HG02852 (cell line): Measurements from ENCODE around the gene PPT2.

ENCODE experiments used
- ATAC-seq: cut with Tn5 transposase; IDR thresholded peaks from one replicate; pipeline ENCODE4 v1.9.1; 2021; ENCODE audit warnings: mild to moderate bottlenecking, moderate library complexity; ENCODE audit not compliant: unreplicated experiment

PPT2 gene

GRCh38 chr6:32153564-32154513 lies at the start of gene PPT2:
Gene PPT2, plus strand, starts transcription at chr6:32154141. Its CDS starts 454 bp downstream, at chr6:32154595.
- ATAC-seq, result no peak

DNA sequence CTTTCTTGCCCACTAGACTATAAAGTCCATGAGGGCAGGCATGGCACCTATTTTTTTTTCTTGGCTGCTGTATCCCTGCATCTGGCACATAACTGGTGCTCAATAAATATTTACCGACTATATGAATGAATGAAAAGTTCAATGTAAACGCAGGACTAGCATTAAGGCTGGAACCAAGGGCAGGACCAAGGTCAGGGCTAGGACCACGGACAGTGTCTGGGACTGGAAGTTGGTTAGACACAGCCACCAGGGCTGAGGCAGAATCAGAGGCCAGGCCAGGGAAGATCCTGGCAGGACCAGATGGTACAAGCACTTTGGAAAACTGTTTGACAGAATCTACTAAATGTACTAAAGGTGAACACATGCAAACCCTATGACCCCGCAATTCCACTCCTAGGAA lies 48.5 kb upstream of the PPT2 start:
- no peak for ATAC-seq

DNA sequence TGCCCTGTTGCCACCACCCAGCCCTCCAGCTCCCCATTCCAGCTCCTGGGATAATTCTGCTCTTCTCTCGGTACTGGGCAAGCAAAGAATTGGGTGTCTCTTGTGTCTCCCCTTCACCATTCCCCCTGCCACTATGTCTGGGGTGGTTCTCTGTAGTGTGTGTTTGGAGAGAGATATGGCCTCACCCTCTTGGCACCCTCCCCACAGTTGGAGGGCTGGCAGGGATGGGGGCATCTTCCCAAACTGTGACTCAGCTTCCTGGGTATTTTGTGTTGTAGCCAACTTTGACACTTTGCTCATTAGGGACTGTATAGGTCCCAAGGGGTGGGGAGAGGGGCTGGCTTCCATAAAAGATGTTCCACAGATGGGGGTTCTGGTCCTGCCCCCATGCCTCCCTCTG lies 46.5 kb upstream of the PPT2 start:
- ATAC-seq, result no peak

GRCh38 chr6:32108094-32108627 lies 45.8 kb upstream of the PPT2 start:
- no peak for ATAC-seq

DNA sequence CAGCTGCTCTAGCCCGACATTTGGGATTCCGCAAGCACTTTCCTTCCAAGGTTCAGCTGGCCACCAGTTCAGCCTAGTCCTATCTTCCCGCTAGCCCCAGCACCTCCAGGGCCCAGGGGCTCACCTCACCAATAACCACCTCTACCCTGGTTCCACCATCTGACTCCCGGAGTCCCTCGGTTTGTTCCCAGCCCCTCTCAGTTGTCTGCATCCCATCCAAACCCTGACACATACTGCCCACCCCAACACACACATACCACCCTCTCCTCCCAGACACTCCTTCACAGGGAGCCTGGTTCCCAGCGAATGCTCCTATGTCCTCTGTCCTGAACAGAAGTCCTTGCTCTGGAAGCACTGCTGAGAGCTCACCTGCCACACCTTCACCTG lies 45.2 kb upstream of the PPT2 start:
- no peak for ATAC-seq

DNA sequence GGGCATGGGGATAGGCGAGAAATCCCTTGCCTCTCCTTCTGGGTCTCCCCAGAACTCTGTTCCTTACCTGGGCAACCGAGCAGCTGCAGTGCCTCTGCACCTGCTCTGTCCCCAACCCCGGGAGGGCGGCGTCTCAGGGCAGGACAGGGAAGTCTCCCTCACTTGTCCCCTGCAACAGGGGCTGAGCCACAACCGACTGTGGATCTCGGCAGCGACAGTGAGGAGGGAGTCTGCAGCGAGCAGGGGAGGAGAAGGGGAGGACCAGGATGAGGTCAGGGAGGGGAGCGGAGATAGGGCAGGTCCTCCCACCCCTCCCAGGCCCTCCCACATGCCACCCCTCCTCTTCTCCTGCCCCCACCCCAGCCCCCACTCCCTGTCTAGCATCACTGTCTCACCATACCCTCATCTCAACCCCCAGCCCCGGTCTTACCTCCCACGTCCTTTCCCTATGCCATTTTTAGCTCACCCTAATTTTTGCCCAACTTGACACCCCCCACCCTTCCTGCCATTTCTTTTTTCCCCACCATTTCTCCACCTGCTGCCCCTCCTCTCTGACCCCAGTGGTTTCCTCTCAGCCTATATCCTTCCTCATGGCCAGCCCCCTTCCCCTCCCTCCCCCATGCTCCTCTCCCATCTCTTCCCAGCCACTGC lies 44.7 kb upstream of the PPT2 start, which contains the start of gene TNXB:
TSS of gene TNXB (minus strand) at position 225 of the 651 bp plus-strand sequence. CDS start 11,140 bp downstream, outside the sequence.
- ATAC-seq, result no peak

DNA sequence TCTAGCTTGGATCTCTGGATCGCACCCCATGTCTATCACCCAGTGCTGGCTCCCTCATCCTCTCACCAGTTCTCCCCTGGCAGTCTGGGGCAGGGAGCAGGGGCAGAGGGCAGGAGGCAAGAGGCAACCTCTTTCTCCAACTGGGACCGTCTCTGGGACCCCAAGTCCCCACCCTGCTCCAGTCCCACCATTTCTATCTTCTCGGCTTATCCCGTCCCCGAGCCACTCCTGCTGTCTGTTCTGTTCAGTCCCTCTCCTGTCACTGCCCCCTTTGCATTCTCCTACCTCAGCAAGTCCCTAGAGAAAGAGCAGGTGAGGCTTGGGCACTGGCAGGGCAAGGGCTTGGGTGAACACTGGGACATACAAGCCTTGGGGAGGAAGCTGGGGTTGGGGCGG lies 44.2 kb upstream of the PPT2 start:
- no peak for ATAC-seq

DNA sequence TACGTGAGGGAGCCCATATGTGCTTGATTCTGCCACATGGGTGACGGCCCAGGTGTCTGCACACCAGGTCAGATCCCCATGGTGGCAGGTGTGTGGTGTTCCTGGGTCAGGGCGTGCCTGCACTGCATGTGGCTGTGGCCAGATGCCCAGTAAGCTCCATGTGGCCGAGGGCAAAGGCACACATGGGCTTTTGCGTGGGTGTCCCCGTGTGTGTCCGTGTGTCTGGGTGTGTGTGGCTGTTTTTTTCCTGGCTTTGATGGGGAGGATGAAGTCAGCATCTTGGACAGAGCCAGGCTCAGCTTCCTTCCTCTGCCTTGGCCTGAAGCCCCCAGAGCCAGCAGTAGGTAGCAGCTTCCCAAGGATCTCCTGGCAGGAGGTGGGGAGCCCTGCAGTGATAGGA lies 43.3 kb upstream of the PPT2 start:
- ATAC-seq, result no peak

DNA sequence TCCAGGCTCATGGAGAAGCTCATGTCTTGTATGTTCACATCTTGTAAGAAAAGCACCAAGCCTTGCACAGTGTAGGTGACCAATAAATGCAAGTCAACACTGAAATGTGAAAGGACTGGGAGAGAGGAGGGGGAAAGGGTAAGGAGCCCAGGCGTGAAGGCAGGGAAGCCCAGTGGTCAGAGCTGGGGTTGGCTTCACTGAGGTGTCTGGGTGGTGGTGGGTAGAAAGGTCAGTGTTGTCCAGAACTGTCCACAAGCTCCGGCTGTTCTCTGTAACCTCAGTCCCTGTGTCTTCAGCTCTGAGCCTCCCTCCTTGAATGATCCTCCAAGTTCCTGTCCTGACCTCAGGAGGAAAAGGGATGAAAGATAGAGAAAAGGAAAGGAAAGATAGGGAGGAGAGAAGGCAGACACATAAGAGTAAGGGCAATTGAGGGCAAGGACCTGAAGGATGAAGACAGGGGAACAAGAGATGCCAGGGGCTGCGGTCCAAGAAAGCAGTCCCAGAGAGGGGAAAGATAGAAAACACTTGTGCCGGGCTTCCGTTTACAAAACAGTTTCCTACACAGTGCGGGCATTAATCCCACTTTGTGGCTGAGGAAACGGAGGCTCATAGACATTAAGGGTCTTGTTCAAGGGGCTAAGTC lies 42.4 kb upstream of the PPT2 start:
- no peak for ATAC-seq

DNA sequence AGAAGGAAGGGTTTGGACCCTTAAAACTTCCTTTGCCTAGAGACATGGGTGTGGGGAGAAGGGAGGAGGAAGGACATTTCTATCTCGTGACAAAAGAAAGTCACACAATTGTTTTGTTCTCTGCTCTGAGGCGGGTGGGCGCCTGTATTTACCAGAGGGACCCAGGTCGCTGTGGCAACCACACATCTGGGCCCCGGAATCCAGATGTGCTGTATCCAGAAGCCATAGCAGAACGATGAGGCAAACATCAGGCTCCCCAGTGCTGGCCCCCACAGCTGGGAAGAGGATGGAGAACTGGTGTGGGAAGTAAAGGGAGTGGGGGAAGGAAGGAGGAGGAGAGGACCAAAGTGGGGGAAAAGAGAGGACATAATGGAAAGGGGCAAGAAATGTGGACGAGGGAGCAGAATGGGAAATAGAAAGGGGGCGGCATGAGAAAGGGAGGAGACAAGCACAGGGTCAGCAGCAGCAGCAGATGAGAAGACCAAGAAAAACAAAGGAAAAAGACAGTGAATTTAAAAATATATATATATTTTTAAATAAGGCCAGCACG lies 41.4 kb upstream of the PPT2 start:
- ATAC-seq, result no peak

GRCh38 chr6:32113386-32114352 lies 40.3 kb upstream of the PPT2 start:
- ATAC-seq, result no peak

- no peak for ATAC-seq
Measured at GRCh38 chr6:32114796-32115195, 39.1 kb upstream of the PPT2 start.

GRCh38 chr6:32115623-32116022 lies 38.3 kb upstream of the PPT2 start:
- no peak for ATAC-seq

DNA sequence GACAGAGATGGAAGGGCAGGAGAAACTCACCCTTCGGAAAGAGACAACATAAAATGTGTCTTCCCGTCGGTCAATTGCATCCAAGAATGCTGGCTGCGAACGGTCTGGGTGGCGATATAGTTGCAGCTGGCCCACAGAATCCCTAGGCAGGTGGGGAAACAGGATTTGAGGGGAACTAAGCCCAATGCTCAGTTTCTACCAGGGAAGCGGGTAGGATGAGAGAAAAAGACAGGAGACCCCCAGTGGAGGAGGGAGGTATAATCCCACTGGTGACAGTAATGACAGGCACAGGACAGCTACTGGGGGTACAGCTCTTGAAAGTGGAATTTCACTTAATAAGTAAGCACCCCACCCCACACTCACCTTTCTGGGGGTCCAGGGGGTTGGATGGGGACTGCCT lies 37.3 kb upstream of the PPT2 start:
- ATAC-seq, result no peak

DNA sequence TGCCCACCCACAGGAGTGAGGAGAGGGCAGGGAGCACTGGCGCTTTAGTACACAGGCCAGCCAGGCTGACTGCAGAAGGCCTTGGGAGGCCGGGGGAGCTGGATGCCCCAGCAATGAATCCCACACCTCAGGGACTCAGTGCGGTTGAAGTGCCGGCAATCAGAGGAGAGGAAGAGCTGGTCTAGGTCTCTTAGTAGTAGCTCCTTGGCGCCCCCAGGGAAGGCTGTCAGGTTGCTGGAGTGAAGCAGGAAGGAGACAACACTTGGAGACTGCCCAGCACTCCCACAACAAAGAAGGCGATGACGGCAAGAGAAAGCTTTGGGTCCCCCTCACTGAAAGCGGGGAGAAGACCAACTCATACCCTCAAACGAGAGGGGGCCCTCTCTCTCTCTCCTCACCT lies 36.5 kb upstream of the PPT2 start:
- ATAC-seq, result no peak

GRCh38 chr6:32118782-32119628 lies 34.9 kb upstream of the PPT2 start:
- no peak for ATAC-seq

DNA sequence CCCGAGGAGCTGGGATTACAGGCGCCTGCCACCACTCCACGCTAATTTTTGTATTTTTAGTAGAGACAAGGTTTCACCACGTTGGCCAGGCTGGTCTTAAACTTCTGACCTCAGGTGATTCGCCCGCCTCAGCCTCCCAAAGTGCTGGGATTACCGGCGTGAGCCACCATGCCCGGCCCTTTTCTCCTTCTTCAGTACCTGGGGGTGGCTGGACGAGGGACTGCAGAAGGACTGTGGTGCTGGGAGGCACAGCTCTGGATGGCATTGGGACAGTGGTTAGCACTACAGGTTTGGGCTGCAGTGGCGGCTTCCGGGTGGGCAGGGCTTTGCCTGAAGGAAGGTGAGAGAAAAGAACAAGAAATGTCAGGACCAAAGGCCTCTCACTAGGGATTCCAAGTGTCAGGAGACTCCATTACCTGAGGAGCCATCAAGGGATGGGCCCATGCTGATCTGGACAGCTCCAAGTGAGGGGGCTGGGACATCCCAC lies 33.3 kb upstream of the PPT2 start:
- ATAC-seq, result no peak

DNA sequence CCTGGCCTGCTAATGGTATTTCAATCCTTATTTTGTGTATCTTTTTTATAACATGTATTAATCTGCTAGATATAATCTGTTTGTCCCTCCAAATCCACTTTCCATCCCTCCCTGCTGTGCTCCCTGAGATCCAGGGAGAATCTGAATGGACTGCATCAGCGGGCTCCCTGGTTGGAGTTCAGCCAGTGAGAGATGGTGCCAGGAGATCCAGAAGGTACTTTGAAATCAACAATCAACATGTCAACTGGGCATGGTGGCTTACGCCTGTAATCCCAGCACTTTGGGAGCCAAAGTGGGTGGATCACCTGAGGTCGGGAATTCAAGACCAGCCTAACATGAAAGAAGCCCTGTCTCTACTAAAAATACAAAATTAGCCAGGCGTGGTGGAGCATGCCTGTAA lies 30.3 kb upstream of the PPT2 start:
- ATAC-seq, result no peak

GRCh38 chr6:32126880-32127279 lies 27.1 kb upstream of the PPT2 start:
- no peak for ATAC-seq
